ENCODE measurements around the gene ROBO1. TPM values are rescaled to one million over a fixed set of nuclear protein-coding genes. Genes with fewer than 3 reads are reported as not detected.

ROBO1 gene
- total RNA-seq, 4 donors from 2014 or later: 25.0 to 42.6 (median 35.7) TPM

GRCh38 chr3:79410136-79410535 is 357.7 kb downstream of the ROBO1 start:
- H3K4me1 ChIP-seq: no peaks in the 10 kb centered on the region
- TF ChIP-seq, protein P1, sequence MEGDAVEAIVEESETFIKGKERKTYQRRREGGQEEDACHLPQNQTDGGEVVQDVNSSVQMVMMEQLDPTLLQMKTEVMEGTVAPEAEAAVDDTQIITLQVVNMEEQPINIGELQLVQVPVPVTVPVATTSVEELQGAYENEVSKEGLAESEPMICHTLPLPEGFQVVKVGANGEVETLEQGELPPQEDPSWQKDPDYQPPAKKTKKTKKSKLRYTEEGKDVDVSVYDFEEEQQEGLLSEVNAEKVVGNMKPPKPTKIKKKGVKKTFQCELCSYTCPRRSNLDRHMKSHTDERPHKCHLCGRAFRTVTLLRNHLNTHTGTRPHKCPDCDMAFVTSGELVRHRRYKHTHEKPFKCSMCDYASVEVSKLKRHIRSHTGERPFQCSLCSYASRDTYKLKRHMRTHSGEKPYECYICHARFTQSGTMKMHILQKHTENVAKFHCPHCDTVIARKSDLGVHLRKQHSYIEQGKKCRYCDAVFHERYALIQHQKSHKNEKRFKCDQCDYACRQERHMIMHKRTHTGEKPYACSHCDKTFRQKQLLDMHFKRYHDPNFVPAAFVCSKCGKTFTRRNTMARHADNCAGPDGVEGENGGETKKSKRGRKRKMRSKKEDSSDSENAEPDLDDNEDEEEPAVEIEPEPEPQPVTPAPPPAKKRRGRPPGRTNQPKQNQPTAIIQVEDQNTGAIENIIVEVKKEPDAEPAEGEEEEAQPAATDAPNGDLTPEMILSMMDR (IDR thresholded peaks at IDR 0.05): no peak
- no peak for TF ChIP-seq POLR2A (IDR thresholded peaks at IDR 0.05)
- no peaks in the 10 kb centered on the region for H3K27me3 ChIP-seq
- WGBS, 2 donors: 79 to 80% methylated on average over 2 of the region's 2 CpGs
- H3K9me3 ChIP-seq: no peaks in the 10 kb centered on the region
- H3K4me3 ChIP-seq: no peak overlapping the region
- DNase-seq: no peak
- H3K27ac ChIP-seq: no peak overlapping the region
- intact Hi-C loops (cut with DNase I): no loop called here
- no peaks in the 10 kb centered on the region for H3K36me3 ChIP-seq

GRCh38 chr3:79406175-79406574 is 361.6 kb downstream of the ROBO1 start:
- WGBS, 2 donors: 77 to 78% methylated on average over 2 of the region's 2 CpGs
- Histone ChIP-seq H3K27me3 (no peaks in the 10 kb centered on the region), H3K4me3 (no peak overlapping the region), H3K27ac (no peak overlapping the region), H3K4me1 (no peaks in the 10 kb centered on the region), H3K9me3 (no peaks in the 10 kb centered on the region), H3K36me3 (no peaks in the 10 kb centered on the region)
- TF ChIP-seq, protein P1 (IDR thresholded peaks at IDR 0.05): peak in 1 of 6 experiments; percentile 9
- no peak for TF ChIP-seq POLR2A (IDR thresholded peaks at IDR 0.05)
- DNase-seq: no peak
- intact Hi-C loops (cut with DNase I): no loop called here

GRCh38 chr3:79405183-79405582 is 362.6 kb downstream of the ROBO1 start:
- Histone ChIP-seq H3K36me3 (no peaks in the 10 kb centered on the region), H3K4me3 (no peak overlapping the region), H3K9me3 (no peaks in the 10 kb centered on the region), H3K27ac (no peak overlapping the region), H3K4me1 (no peaks in the 10 kb centered on the region), H3K27me3 (no peaks in the 10 kb centered on the region)
- intact Hi-C loops (cut with DNase I): no loop called here
- TF ChIP-seq POLR2A (IDR thresholded peaks at IDR 0.05): no peak
- TF ChIP-seq, protein P1 (IDR thresholded peaks at IDR 0.05): no peak
- 20 to 61% methylated on average over 1 of the region's 1 CpG for WGBS, 2 donors
- DNase-seq: no peak

GRCh38 chr3:79396595-79396994 is 371.2 kb downstream of the ROBO1 start:
- 83 to 84% methylated on average over 2 of the region's 2 CpGs for WGBS, 2 donors
- H3K4me1 ChIP-seq: no peaks in the 10 kb centered on the region
- H3K4me3 ChIP-seq: no peak overlapping the region
- DNase-seq: no peak
- intact Hi-C loops (cut with DNase I): no loop called here
- H3K27me3 ChIP-seq: no peaks in the 10 kb centered on the region
- H3K27ac ChIP-seq: no peak overlapping the region
- H3K9me3 ChIP-seq: no peaks in the 10 kb centered on the region
- no peaks in the 10 kb centered on the region for H3K36me3 ChIP-seq
- TF ChIP-seq POLR2A (IDR thresholded peaks at IDR 0.05): no peak
- TF ChIP-seq, protein P1 (IDR thresholded peaks at IDR 0.05): no peak

DNA sequence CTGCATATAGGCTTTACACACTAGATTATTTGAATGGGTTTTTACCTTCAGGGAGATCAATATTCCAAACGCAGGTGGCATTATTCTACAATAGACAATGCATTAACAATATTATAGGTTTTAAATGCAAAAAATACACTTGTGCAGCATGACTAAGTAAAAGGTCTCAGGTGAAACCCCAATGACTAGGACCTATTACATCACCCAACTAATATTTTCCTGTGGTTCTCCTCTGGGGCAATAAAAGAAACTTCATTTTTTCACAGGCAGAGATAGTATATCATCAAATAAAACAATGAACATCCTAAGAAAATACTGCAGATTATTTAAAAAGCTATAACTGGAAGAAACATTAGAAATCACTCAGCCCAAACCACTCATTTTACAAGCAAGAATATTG is 375.3 kb downstream of the ROBO1 start:
- DNase-seq: no peak
- 71 to 86% methylated on average over 1 of the region's 1 CpG for WGBS, 2 donors

More for the DNA sequence above, 375.3 kb downstream of the ROBO1 start:
- Histone ChIP-seq H3K4me3 (no peak overlapping the region), H3K36me3 (no peaks in the 10 kb centered on the region), H3K4me1 (no peaks in the 10 kb centered on the region), H3K27me3 (no peaks in the 10 kb centered on the region), H3K27ac (no peak overlapping the region), H3K9me3 (no peaks in the 10 kb centered on the region)
- TF ChIP-seq, protein P1 (IDR thresholded peaks at IDR 0.05): no peak
- intact Hi-C loops (cut with DNase I): no loop called here
